A549 (cell line): ENCODE data around the gene TMEM238L. TPM values are rescaled to one million over a fixed set of nuclear protein-coding genes. Genes with fewer than 3 reads are reported as not detected.

Experiments
- ATAC-seq, 2 experiments: fragments of 200-7000 bp in 1 of 2; fragments of >200 bp in 1 of 2; cut with Nextera tagmentation in 1 of 2; cut with Tn5 transposase in 1 of 2; 3 replicates each; pipeline versions ENCODE4 v1.8.0 to v1.9.1; 2018 to 2020; ENCODE audit warnings: mild to moderate bottlenecking in 1 of 2, moderate library complexity in 1 of 2
- CTCF ChIA-PET: fragments of 300-600 bp; sonication (Branson Sonifier 250); formaldehyde crosslinking; extraction: SDS; loops from one replicate; lab custom pipeline; 2021; ENCODE audit warnings: antibody characterized with exemption, inconsistent platforms; lab: Yijun Ruan, JAX
- POLR2A ChIA-PET: fragments of 350-600 bp; formaldehyde crosslinking; extraction: SDS; loops from one replicate; lab custom pipeline; 2021; ENCODE audit warnings: antibody characterized with exemption, inconsistent platforms; lab: Yijun Ruan, JAX
- DNase-seq, 2 experiments: peaks; one replicate each; pipeline versions ENCODE4 v3.0.0 to v3.0.0-alpha.2; 2011 to 2016; ENCODE audit warnings: low read depth in 1 of 2, low spot score in 1 of 2
- FAIRE-seq: peaks from 2 replicates; lab custom pipeline; 2011; peaks lifted over from hg19 to GRCh38; lab: Jason Lieb, UNC
- H3K27ac ChIP-seq, 2 experiments: fragments of >200 bp; sonication (Bioruptor Twin); formaldehyde crosslinking; 3 replicates each; pipeline ENCODE4 v1.5.1; 2016 to 2017
- H3K4me1 ChIP-seq: fragments of >200 bp; sonication (Bioruptor Twin); formaldehyde crosslinking; 3 replicates; pipeline ENCODE4 v1.6.1; 2016
- H3K4me2 ChIP-seq: fragments of >200 bp; sonication (Bioruptor Twin); formaldehyde crosslinking; 3 replicates; pipeline ENCODE4 v1.6.1; 2016
- H3K4me3 ChIP-seq: fragments of >200 bp; sonication (Bioruptor Twin); formaldehyde crosslinking; 3 replicates; pipeline ENCODE4 v1.5.1; 2016
- H3K9me3 ChIP-seq: fragments of >200 bp; sonication (Bioruptor Twin); formaldehyde crosslinking; 3 replicates; pipeline ENCODE4 v1.6.1; 2016
- ATOH8 ChIP-seq: fragments of 250-450 bp; sonication (Bioruptor Pico); IDR thresholded peaks from 2 replicates; pipeline ENCODE4 v1.5.0; 2020; ENCODE audit warnings: low read depth, mild to moderate bottlenecking, moderate library complexity
- CBX2 ChIP-seq: fragments of 200-600 bp; sonication (generic); IDR thresholded peaks from 2 replicates; pipeline ENCODE4 v1.6.1; 2016; ENCODE audit warnings: low read depth, mild to moderate bottlenecking, borderline replicate concordance
- CHD2 ChIP-seq: fragments of 150-350 bp; IDR thresholded peaks from 2 replicates; pipeline ENCODE4 v1.6.1; 2014; ENCODE audit warnings: low read length; ENCODE audit not compliant: partially characterized antibody
- CHD4 ChIP-seq: fragments of 200-600 bp; sonication (generic); IDR thresholded peaks from 2 replicates; pipeline ENCODE4 v1.6.1; 2016; ENCODE audit warnings: antibody characterized with exemption, mild to moderate bottlenecking, borderline replicate concordance
- E2F6 ChIP-seq: IDR thresholded peaks from 2 replicates; pipeline ENCODE4 v1.6.1; 2012; ENCODE audit warnings: low read depth, borderline replicate concordance
- ELK1 ChIP-seq: fragments of 150-350 bp; IDR thresholded peaks from 2 replicates; pipeline ENCODE4 v1.6.1; 2014; ENCODE audit warnings: low read depth, mild to moderate bottlenecking, low read length
- EP300 ChIP-seq, 2 experiments: fragments of >200 bp; sonication (Bioruptor Twin); formaldehyde crosslinking; IDR thresholded peaks; 2 replicates in 1 of 2; 3 replicates in 1 of 2; pipeline ENCODE4 v1.6.1; 2016 to 2017
- FOSB ChIP-seq: fragments of 250-450 bp; sonication (Bioruptor Pico); IDR thresholded peaks from 2 replicates; pipeline ENCODE4 v1.5.0; 2020; ENCODE audit warnings: mild to moderate bottlenecking, moderate library complexity
- HDAC2 ChIP-seq: fragments of 200-600 bp; sonication (generic); IDR thresholded peaks from 2 replicates; pipeline ENCODE4 v1.6.1; 2016
- HOXB13 ChIP-seq: fragments of 250-450 bp; sonication (Bioruptor Pico); IDR thresholded peaks from 2 replicates; pipeline ENCODE4 v1.5.0; 2020; ENCODE audit warnings: low read depth, mild to moderate bottlenecking, moderate library complexity
- HOXB5 ChIP-seq: fragments of 250-450 bp; sonication (Bioruptor Pico); IDR thresholded peaks from 2 replicates; pipeline ENCODE4 v1.5.0; 2020; ENCODE audit warnings: mild to moderate bottlenecking, moderate library complexity
- KDM1A ChIP-seq: fragments of 200-600 bp; sonication (generic); IDR thresholded peaks from 2 replicates; pipeline ENCODE4 v1.6.1; 2016; ENCODE audit warnings: low read depth, mild to moderate bottlenecking
- MAX ChIP-seq: IDR thresholded peaks from 2 replicates; pipeline ENCODE4 v1.6.1; 2012
- NPAS2 ChIP-seq: fragments of 250-450 bp; sonication (Bioruptor Pico); IDR thresholded peaks from 2 replicates; pipeline ENCODE4 v1.8.0; 2022; ENCODE audit warnings: mild to moderate bottlenecking, moderate library complexity, borderline replicate concordance
- NR3C1 ChIP-seq: fragments of >200 bp; sonication (Bioruptor Twin); formaldehyde crosslinking; IDR thresholded peaks from 3 replicates; pipeline ENCODE4 v1.6.1; 2017
- PBX3 ChIP-seq: IDR thresholded peaks from 2 replicates; pipeline ENCODE4 v1.6.1; 2012
- RARB ChIP-seq: fragments of 250-450 bp; sonication (Bioruptor Pico); IDR thresholded peaks from 2 replicates; pipeline ENCODE4 v1.8.0; 2021; ENCODE audit warnings: mild to moderate bottlenecking, moderate library complexity
- REST ChIP-seq: fragments of 200-600 bp; sonication (generic); IDR thresholded peaks from 2 replicates; pipeline ENCODE4 v1.6.1; 2016; ENCODE audit warnings: antibody characterized with exemption, mild to moderate bottlenecking, moderate library complexity
- RFX5 ChIP-seq: fragments of 450-650 bp; IDR thresholded peaks from 2 replicates; pipeline ENCODE4 v1.7.1; 2014; ENCODE audit warnings: antibody characterized with exemption, mild to moderate bottlenecking, moderate library complexity
- SREBF2 ChIP-seq: fragments of 450-650 bp; IDR thresholded peaks from 2 replicates; pipeline ENCODE4 v1.6.1; 2014; ENCODE audit warnings: mild to moderate bottlenecking, moderate library complexity
- ZFP36 ChIP-seq: fragments of 450-650 bp; IDR thresholded peaks from 2 replicates; pipeline ENCODE4 v1.6.1; 2014; ENCODE audit warnings: borderline replicate concordance; ENCODE audit not compliant: partially characterized antibody
- ZSCAN20 ChIP-seq: fragments of 250-450 bp; sonication (Bioruptor Pico); IDR thresholded peaks from 2 replicates; pipeline ENCODE4 v1.8.0; 2022; ENCODE audit warnings: mild to moderate bottlenecking, moderate library complexity
- WGBS: methylation state at CpG from one replicate; pipeline ENCODE4 v1.1.6; 2017; ENCODE audit errors: missing lambda C conversion rate; 5-methylcytosine and 5-hydroxymethylcytosine counted together
- polyA plus RNA-seq, 4 experiments: library from polyadenylated mRNA; depleted of rRNA in 3 of 4; stranded (reverse); fragments of >200 nt; fragmentation: RNase III in 1 of 4; extraction: RNeasy Plus Mini Kit Qiagen cat#74134 plus additional on column Dnase treatment in 1 of 4; gene quantifications; 2 replicates in 3 of 4; 3 replicates in 1 of 4; pipeline ENCODE4 v1.2.3, GENCODE V29; 2011 to 2017

The TMEM238L gene
- polyA plus RNA-seq, 2 of the 4 experiments (the other 2 are of a cell fraction): not detected

GRCh38 chr17:10793256-10793655 lies 10.6 kb downstream of the TMEM238L start:
- no peak for FAIRE-seq

GRCh38 chr17:10792151-10792550 lies 11.7 kb downstream of the TMEM238L start:
- Histone ChIP-seq H3K4me2 (no peak overlapping the region), H3K9me3 (no peaks in the 10 kb centered on the region), H3K27ac (no peak overlapping the region), H3K4me1 (no peaks in the 10 kb centered on the region), H3K4me3 (no peak overlapping the region)
- ChIA-PET POLR2A (no interaction called here), CTCF (interaction anchor here (0.8 kb wide), 1 partner anchor 55 kb away, joined by 3 read pairs; no protein-coding TSS in a partner anchor)
- WGBS: 78% methylated on average over 8 of the region's 8 CpGs
- FAIRE-seq: no peak
- TF ChIP-seq CHD4 (no peak), ATOH8 (CRISPR knock-in tag) (no peak), HOXB13 (no peak), NPAS2 (CRISPR knock-in tag) (no peak), EP300 (IDR thresholded peaks at IDR 0.05) (no peak), REST (no peak), SREBF2 (no peak), RFX5 (no peak), NR3C1 (no peak), KDM1A (no peak), HOXB5 (CRISPR knock-in tag) (no peak)
- no peak for DNase-seq
- ATAC-seq: no peak

More at GRCh38 chr17:10793256-10793655, 10.6 kb downstream of the TMEM238L start:
- H3K4me2 ChIP-seq: no peak overlapping the region
- H3K9me3 ChIP-seq: no peaks in the 10 kb centered on the region
- no peak for DNase-seq
- H3K27ac ChIP-seq: no peak overlapping the region
- ChIA-PET POLR2A (no interaction called here), CTCF (no interaction called here)
- no peak overlapping the region for H3K4me3 ChIP-seq
- 86% methylated on average over 7 of the region's 7 CpGs for WGBS
- no peak for ATAC-seq
- TF ChIP-seq PBX3: no peak
- no peak for TF ChIP-seq NPAS2 (CRISPR knock-in tag)
- TF ChIP-seq E2F6: no peak
- no peak for TF ChIP-seq RARB (CRISPR knock-in tag)
- no peak for TF ChIP-seq ELK1
- TF ChIP-seq MAX: no peak
- no peak for TF ChIP-seq ZFP36
- TF ChIP-seq HDAC2: no peak
- no peak for TF ChIP-seq CHD2
- TF ChIP-seq ZSCAN20 (CRISPR knock-in tag): no peak
- TF ChIP-seq FOSB (CRISPR knock-in tag): no peak
- TF ChIP-seq CBX2: no peak
- no peaks in the 10 kb centered on the region for H3K4me1 ChIP-seq
